CD4-positive, alpha-beta T cell treated with Interleukin-1 beta for 1 hour (primary cell): Measurements from ENCODE around the gene ITGA8.
A peak's percentile ranks its signal among the peaks of the same experiment; 100 is the strongest.
"Not testable (repeated sequence)": the region's sequence is repeated elsewhere in the genome, so short reads cannot be mapped to it uniquely, and the experiment has no call there.

Source experiments
- DNase-seq, 2 donors: peaks; one replicate each; pipeline ENCODE4 v3.0.0-alpha.2; 2020 to 2022

ITGA8 gene

GRCh38 chr10:15605740-15606369, 113.9 kb downstream of the ITGA8 start:
- no peak for DNase-seq

- DNase-seq: no peak
Measured at GRCh38 chr10:15603446-15604011, 116.2 kb downstream of the ITGA8 start.

GRCh38 chr10:15601819-15602218, 117.9 kb downstream of the ITGA8 start:
- DNase-seq: no peak

GRCh38 chr10:15595260-15595659, 124.5 kb downstream of the ITGA8 start:
- DNase-seq: no peak

GRCh38 chr10:15591937-15592336, 127.8 kb downstream of the ITGA8 start:
- DNase-seq: no peak

- DNase-seq: no peak
Measured at GRCh38 chr10:15591431-15591830, 128.3 kb downstream of the ITGA8 start.

- no peak for DNase-seq
Measured at GRCh38 chr10:15588635-15589508, 130.8 kb downstream of the ITGA8 start.

- DNase-seq: no peak
Measured at GRCh38 chr10:15588151-15588550, 131.6 kb downstream of the ITGA8 start.

GRCh38 chr10:15587271-15587670, 132.5 kb downstream of the ITGA8 start:
- no peak for DNase-seq

GRCh38 chr10:15585303-15585715, 134.4 kb downstream of the ITGA8 start:
- peak in 1 of 2 donors; percentile 13 for DNase-seq

GRCh38 chr10:15582972-15583371, 136.8 kb downstream of the ITGA8 start:
- DNase-seq: not testable (repeated sequence)

GRCh38 chr10:15579605-15580004, 140.1 kb downstream of the ITGA8 start:
- DNase-seq: no peak

- no peak for DNase-seq
Measured at GRCh38 chr10:15572531-15573045, 147.1 kb downstream of the ITGA8 start.

- DNase-seq: no peak
Measured at GRCh38 chr10:15571575-15571974, 148.1 kb downstream of the ITGA8 start.

- DNase-seq: no peak
Measured at GRCh38 chr10:15570738-15571339, 148.9 kb downstream of the ITGA8 start.

- DNase-seq: no peak
Measured at GRCh38 chr10:15567952-15568351, 151.8 kb downstream of the ITGA8 start.

- DNase-seq: no peak
Measured at GRCh38 chr10:15563246-15563645, 156.5 kb downstream of the ITGA8 start.

- no peak for DNase-seq
Measured at GRCh38 chr10:15562578-15562977, 157.1 kb downstream of the ITGA8 start.

GRCh38 chr10:15562116-15562515, 157.6 kb downstream of the ITGA8 start:
- DNase-seq: no peak

GRCh38 chr10:15558136-15558535, 161.6 kb downstream of the ITGA8 start:
- DNase-seq: no peak

GRCh38 chr10:15557168-15557567, 162.6 kb downstream of the ITGA8 start:
- DNase-seq: not testable (repeated sequence)

GRCh38 chr10:15550950-15551349, 168.8 kb downstream of the ITGA8 start:
- DNase-seq: no peak

- DNase-seq: no peak
Measured at GRCh38 chr10:15548331-15548730, 171.4 kb downstream of the ITGA8 start.
